GM12891 (cell line): ENCODE results near the gene PCDHA1.

Source experiments
- POLR2A ChIP-seq: IDR thresholded peaks from 2 replicates; pipeline ENCODE4 v1.6.1; 2011; ENCODE audit warnings: low read depth, low read length, control low read depth
- POLR2AphosphoS5 ChIP-seq: IDR thresholded peaks from 2 replicates; pipeline ENCODE4 v1.6.1; 2011; ENCODE audit warnings: low read depth, low read length, control low read depth
- POU2F2 ChIP-seq: IDR thresholded peaks from 2 replicates; pipeline ENCODE4 v1.6.1; 2011; ENCODE audit warnings: low read depth, mild to moderate bottlenecking, control low read depth, low read length, moderate library complexity
- SPI1 ChIP-seq: IDR thresholded peaks from 2 replicates; pipeline ENCODE4 v1.6.1; 2011; ENCODE audit warnings: low read depth, low read length, control low read depth
- TAF1 ChIP-seq: IDR thresholded peaks from 2 replicates; pipeline ENCODE4 v1.6.1; 2011; ENCODE audit warnings: low read depth, low read length, control low read depth

GRCh38 chr5:140869555-140869886 is 83.6 kb downstream of the PCDHA1 start:
- no peak for TF ChIP-seq POLR2A
- TF ChIP-seq POLR2AphosphoS5 = no peak
- no peak for TF ChIP-seq POU2F2
- TF ChIP-seq TAF1 = no peak
- TF ChIP-seq SPI1 = no peak
